AG09319 (cell line): ENCODE results near the gene COPB2.

Experiments used
- DNase-seq: peaks from one replicate; pipeline ENCODE4 v3.0.0-alpha.2; 2010; ENCODE audit warnings: low read depth; ENCODE audit errors: extremely low read depth
- TF ChIP-seq, protein P1 (sequence below): IDR thresholded peaks from 2 replicates; pipeline ENCODE4 v1.5.1; 2011; ENCODE audit warnings: low read depth, mild to moderate bottlenecking, inconsistent platforms, low read length, moderate library complexity

COPB2 gene

DNA sequence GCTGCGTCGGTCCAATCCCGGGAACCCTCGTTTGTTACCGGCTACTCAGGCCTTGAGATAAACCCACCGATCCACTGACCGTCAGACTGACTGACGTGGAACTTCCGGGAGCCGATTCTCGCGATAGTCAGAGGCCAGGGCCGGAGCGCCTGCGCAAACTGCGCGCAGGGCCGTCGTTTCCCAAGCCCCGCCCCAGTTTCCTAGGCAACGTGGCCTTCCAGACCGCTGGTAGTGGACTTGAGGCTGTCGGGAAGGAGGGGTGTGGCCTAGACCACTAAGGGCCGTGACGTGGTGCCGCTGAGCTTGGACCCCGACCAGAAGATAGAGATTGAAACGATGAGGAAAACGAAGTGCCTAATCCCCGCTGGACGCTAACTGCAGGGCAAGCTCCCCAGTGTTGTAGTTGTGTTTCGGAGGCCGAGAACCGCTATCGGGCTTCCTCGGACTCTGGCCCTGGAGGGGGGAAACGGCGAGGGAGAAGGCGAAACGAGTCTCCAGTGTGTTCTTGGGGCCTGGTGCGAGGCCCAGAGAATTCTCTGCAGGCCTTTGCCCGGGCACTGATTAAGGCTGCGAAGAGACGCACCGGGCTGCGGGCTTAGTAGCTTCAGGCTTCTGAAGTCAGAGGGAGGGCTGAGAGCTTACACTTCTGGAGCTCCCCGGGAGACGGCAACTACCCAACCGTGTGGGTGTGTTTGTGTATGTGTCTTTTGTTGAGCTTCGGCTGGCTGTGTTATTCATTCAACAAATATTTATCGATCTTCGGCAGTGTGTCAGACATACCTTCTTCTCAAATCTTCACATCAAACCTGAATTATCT, at the start of gene COPB2:
TSS of gene COPB2 (minus strand) at position 96 of the 817 bp plus-strand sequence. CDS start 97 bp downstream, outside the sequence.
- DNase-seq = peak; percentile 99
- TF ChIP-seq, protein P1, sequence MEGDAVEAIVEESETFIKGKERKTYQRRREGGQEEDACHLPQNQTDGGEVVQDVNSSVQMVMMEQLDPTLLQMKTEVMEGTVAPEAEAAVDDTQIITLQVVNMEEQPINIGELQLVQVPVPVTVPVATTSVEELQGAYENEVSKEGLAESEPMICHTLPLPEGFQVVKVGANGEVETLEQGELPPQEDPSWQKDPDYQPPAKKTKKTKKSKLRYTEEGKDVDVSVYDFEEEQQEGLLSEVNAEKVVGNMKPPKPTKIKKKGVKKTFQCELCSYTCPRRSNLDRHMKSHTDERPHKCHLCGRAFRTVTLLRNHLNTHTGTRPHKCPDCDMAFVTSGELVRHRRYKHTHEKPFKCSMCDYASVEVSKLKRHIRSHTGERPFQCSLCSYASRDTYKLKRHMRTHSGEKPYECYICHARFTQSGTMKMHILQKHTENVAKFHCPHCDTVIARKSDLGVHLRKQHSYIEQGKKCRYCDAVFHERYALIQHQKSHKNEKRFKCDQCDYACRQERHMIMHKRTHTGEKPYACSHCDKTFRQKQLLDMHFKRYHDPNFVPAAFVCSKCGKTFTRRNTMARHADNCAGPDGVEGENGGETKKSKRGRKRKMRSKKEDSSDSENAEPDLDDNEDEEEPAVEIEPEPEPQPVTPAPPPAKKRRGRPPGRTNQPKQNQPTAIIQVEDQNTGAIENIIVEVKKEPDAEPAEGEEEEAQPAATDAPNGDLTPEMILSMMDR = no peak

DNA sequence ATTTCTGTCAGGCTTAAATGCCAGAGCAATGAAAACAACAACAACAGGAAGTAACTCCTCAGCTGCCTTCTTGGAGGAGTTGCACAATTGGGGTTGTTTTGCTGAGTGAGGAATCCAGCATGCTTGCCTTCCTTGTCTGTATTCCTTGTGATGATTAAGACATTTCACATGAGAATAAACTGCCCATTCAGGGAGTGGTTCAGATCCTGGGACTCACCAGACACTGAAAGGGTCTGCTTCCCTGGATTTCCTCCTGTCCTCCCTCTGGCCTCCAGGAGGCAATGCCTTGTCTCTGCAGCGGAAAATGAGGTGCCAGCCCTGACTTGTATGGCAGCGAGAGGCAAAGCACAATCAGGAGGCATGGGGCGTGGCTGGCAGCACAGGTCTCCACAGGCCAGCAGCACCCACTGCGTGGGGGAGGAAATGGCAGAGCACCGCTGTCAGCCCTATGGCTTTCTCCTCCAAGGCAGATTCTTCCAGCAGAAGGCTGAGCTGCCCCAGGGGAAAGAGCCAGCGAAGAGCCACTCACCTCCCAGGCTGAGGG, 45.4 kb upstream of the COPB2 start:
- TF ChIP-seq, protein P1 = no peak
- DNase-seq = no peak

DNA sequence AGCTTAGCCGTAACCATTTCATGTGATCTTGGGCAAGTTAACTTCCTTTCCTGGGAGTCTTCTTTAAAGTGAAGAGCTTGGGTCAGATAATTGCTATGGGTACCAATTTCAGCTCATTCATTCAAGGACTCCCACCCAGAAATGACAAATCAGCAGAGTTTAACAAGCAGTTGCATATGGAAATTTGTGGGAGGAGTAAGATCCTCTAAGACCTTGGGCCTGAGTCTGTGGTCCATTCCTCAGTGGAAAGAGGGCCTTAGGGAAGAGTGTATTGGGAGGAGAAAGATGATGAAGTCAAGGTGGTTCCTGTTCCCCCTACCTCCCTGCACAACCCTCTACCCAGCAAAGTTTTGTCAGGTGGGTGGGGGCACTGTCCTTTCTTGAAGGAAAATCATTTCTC, 44.8 kb upstream of the COPB2 start:
- no peak for DNase-seq
- TF ChIP-seq, protein P1 = no peak

DNA sequence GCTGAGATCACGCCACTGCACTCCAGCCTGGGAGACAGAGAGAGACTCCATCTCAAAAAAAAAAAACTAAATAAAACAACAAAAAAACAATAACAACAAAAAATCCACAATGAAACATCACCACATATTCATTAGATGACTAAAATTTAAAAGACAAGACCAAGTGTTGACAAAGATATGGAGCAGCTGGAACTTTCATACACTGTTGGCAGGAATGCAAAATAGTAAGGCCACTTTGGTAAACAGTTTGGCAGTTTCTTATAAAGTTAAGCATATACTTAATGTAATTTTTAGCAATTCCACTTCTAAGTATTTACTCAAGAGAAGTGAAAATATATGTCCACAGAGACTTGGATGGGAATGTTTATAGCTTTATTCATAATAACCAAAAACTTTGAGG, 43.6 kb upstream of the COPB2 start:
- TF ChIP-seq, protein P1 = no peak
- DNase-seq = no peak

DNA sequence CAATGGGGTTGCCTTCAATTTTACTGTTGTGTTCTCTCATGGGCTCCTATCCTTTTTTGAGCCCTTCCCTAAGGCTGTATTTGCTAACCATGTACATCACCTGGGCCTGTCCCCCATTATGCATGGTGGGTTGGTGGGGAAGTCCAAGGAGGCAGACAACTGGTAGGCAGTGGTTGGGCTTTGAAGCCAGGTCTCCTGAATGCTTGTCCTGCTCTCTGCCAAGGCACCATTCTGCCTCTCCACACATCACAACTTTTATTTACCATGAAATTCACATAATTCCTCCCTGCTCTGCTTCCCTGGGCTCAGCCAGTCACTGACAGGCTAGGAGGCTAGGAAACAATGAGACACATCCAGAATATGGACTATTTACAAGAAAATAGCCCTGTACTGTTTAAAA, 41.0 kb upstream of the COPB2 start:
- no peak for DNase-seq
- TF ChIP-seq, protein P1 = no peak

DNA sequence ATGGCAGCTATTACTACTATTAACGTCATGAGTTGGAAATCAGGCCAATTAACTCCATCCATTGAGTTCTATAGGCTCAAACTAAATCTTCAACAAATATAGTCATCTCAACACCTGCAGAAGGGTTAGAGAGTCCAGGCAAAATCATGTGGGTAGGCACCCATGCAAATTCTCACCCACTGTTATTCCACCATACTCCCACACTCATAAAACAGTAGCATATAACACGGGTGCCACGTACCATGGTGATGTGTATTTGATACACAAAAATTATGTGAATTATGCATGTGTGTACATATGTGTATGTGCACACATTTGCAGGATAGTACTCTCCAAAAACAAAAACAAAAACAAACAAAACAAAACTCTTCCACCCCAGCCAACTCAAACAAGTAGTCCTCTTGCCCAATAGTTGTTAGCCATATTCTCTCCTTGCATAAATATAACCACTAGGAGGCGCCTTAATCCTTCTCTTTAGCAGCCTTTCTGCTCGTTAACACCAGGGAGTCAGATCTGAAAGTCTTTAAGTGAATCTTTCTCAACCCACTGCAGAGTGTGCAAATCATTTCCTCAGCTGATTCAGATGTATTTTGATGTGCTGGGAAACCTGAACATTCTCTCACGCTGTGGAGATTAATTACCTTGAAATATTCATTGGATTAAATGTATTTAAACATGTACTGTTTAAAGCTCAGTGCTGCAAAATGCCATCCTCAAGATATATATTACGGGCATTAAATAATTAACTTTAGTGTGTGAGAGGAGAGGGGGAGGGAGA, 38.0 kb upstream of the COPB2 start:
- TF ChIP-seq, protein P1 = peak; percentile 79
- DNase-seq = peak; percentile 35
